PC-9 (cell line): ENCODE data around the gene KCNQ1OT1. TPM values are rescaled to one million over a fixed set of nuclear protein-coding genes. Genes with fewer than 3 reads are reported as not detected.

Experiments used
- BruUV-seq: library from RNA; stranded (reverse); fragments of 400-500 nt; replicated peaks from 2 replicates; lab custom pipeline; 2021; lab: Mats Ljungman, UMichigan
- CTCF ChIA-PET: fragments of 300-600 bp; sonication (Branson Sonifier 250); formaldehyde crosslinking; loops from one replicate; lab custom pipeline; 2022; ENCODE audit warnings: antibody characterized with exemption; lab: Charles Lee
- POLR2A ChIA-PET: fragments of 300-600 bp; sonication (Branson Sonifier 250); formaldehyde crosslinking; loops from one replicate; lab custom pipeline; 2022; ENCODE audit warnings: antibody characterized with exemption; ENCODE audit not compliant: unreplicated experiment; lab: Charles Lee
- DNase-seq, 2 experiments: peaks; one replicate each; pipeline versions ENCODE4 v3.0.0 to v3.0.0-alpha.2; 2015 to 2022; ENCODE audit warnings: mixed read lengths in 1 of 2
- H2AFZ ChIP-seq: fragments of 200-600 bp; sonication (generic); 2 replicates; pipeline ENCODE4 v1.8.1; 2017; ENCODE audit warnings: antibody characterized with exemption
- H3F3A ChIP-seq: fragments of 200-600 bp; sonication (generic); 2 replicates; pipeline ENCODE4 v1.8.1; 2017; ENCODE audit warnings: antibody characterized with exemption, mild to moderate bottlenecking, low read depth; ENCODE audit not compliant: insufficient read depth
- H3K27ac ChIP-seq: fragments of 200-600 bp; sonication (generic); 2 replicates; pipeline ENCODE4 v1.6.1; 2016; ENCODE audit warnings: mixed run types
- H3K27me3 ChIP-seq: fragments of 200-600 bp; sonication (generic); 2 replicates; pipeline ENCODE4 v1.6.1; 2016; ENCODE audit warnings: low read depth, mixed run types; ENCODE audit not compliant: insufficient read depth
- H3K36me3 ChIP-seq: fragments of 200-600 bp; sonication (generic); 2 replicates; pipeline ENCODE4 v1.6.1; 2016; ENCODE audit warnings: low read depth, mixed run types
- H3K4me1 ChIP-seq: fragments of 200-600 bp; sonication (generic); replicated peaks from 2 replicates; pipeline ENCODE4 v1.6.1; 2016; ENCODE audit warnings: mixed run types; ENCODE audit not compliant: insufficient read depth
- H3K4me2 ChIP-seq: fragments of 200-600 bp; sonication (generic); 2 replicates; pipeline ENCODE4 v1.6.1; 2017; ENCODE audit warnings: mixed run types
- H3K4me3 ChIP-seq: fragments of 200-600 bp; sonication (generic); 2 replicates; pipeline ENCODE4 v1.6.1; 2016; ENCODE audit warnings: mixed run types
- H3K79me2 ChIP-seq: fragments of 200-600 bp; sonication (generic); 2 replicates; pipeline ENCODE4 v1.6.1; 2017; ENCODE audit warnings: low read depth, mixed run types
- H3K9me2 ChIP-seq: fragments of 200-600 bp; sonication (generic); 2 replicates; pipeline ENCODE4 v1.8.1; 2017; ENCODE audit warnings: mild to moderate bottlenecking; ENCODE audit not compliant: insufficient read depth
- H3K9me3 ChIP-seq: fragments of 200-600 bp; sonication (generic); 2 replicates; pipeline ENCODE4 v1.8.1; 2016; ENCODE audit warnings: low read depth; ENCODE audit not compliant: insufficient read depth
- H4K20me1 ChIP-seq: fragments of 200-600 bp; sonication (generic); 2 replicates; pipeline ENCODE4 v1.8.1; 2017; ENCODE audit not compliant: insufficient read depth
- CTCF ChIP-seq: fragments of 200-600 bp; sonication (generic); conservative IDR thresholded peaks from 2 replicates; pipeline ENCODE4 v1.6.1; 2017; ENCODE audit warnings: mixed run types, antibody characterized with exemption, mild to moderate bottlenecking, moderate library complexity
- EZH2 ChIP-seq: fragments of 200-600 bp; sonication (generic); IDR thresholded peaks from 2 replicates; pipeline ENCODE4 v1.8.0; 2017; ENCODE audit warnings: antibody characterized with exemption, low read depth
- intact Hi-C: fragments of 100-400 bp; cut with micrococcal nuclease; formaldehyde crosslinking; loops from one replicate; pipeline ENCODE4 v1.10.0; 2022; ENCODE audit not compliant: unreplicated experiment
- total RNA-seq: library from RNA; stranded (reverse); gene quantifications from 2 replicates; pipeline ENCODE4 v1.2.3, GENCODE V29; 2021

Gene KCNQ1OT1
- total RNA-seq, 1 experiment from 2014 or later: 3.4 TPM

- CTCF ChIA-PET: no interaction called here
These were observed 25.0 kb upstream of the KCNQ1OT1 start for GRCh38 chr11:2724653-2725367.

GRCh38 chr11:2724104-2724503 lies 24.3 kb upstream of the KCNQ1OT1 start:
- TF ChIP-seq CTCF: no peak
- TF ChIP-seq EZH2: no peak

More at GRCh38 chr11:2724653-2725367, 25.0 kb upstream of the KCNQ1OT1 start:
- Histone ChIP-seq H3K4me3 (no peak overlapping the region), H3K9me3 (no peaks in the 10 kb centered on the region), H3K27ac (no peak overlapping the region), H3K27me3 (peaks cover 13% of the 10 kb centered on the region; the same call in 1 of the 2 replicates), H4K20me1 (no peaks in the 10 kb centered on the region), H2AFZ (no peak overlapping the region), H3K4me2 (no peak overlapping the region), H3K79me2 (no peaks in the 10 kb centered on the region), H3K9me2 (no peaks in the 10 kb centered on the region), H3K36me3 (no peaks in the 10 kb centered on the region), H3K4me1 (no peaks in the 10 kb centered on the region), H3F3A (no peaks in the 10 kb centered on the region)
- TF ChIP-seq CTCF: no peak
- TF ChIP-seq EZH2: no peak
- DNase-seq: no peak
- no TSS peak for BruUV-seq
- POLR2A ChIA-PET: no interaction called here
- intact Hi-C loops: no loop called here

GRCh38 chr11:2722955-2723354 lies 23.2 kb upstream of the KCNQ1OT1 start:
- CTCF ChIA-PET: no interaction called here

More at GRCh38 chr11:2724104-2724503, 24.3 kb upstream of the KCNQ1OT1 start:
- no peaks in the 10 kb centered on the region for H4K20me1 ChIP-seq
- no peaks in the 10 kb centered on the region for H3K9me2 ChIP-seq
- H3K79me2 ChIP-seq: no peaks in the 10 kb centered on the region
- H3K9me3 ChIP-seq: no peaks in the 10 kb centered on the region
- intact Hi-C loops: no loop called here
- no peak overlapping the region for H3K27ac ChIP-seq
- POLR2A ChIA-PET: no interaction called here
- no peaks in the 10 kb centered on the region for H3K4me1 ChIP-seq
- H3K4me3 ChIP-seq: no peak overlapping the region
- no peaks in the 10 kb centered on the region for H3F3A ChIP-seq
- no peak for DNase-seq
- H2AFZ ChIP-seq: no peak overlapping the region
- no peak overlapping the region for H3K4me2 ChIP-seq
- H3K36me3 ChIP-seq: no peaks in the 10 kb centered on the region
- CTCF ChIA-PET: no interaction called here
- peaks cover 13% of the 10 kb centered on the region; the same call in 1 of the 2 replicates for H3K27me3 ChIP-seq
- no TSS peak for BruUV-seq

More at GRCh38 chr11:2722955-2723354, 23.2 kb upstream of the KCNQ1OT1 start:
- BruUV-seq: no TSS peak
- Histone ChIP-seq H3K4me2 (no peak overlapping the region), H4K20me1 (no peaks in the 10 kb centered on the region), H3F3A (no peaks in the 10 kb centered on the region), H3K79me2 (no peaks in the 10 kb centered on the region), H2AFZ (no peak overlapping the region), H3K27me3 (peaks cover 13% of the 10 kb centered on the region; the same call in 1 of the 2 replicates), H3K4me1 (no peaks in the 10 kb centered on the region), H3K27ac (no peak overlapping the region), H3K9me3 (no peaks in the 10 kb centered on the region), H3K4me3 (no peak overlapping the region), H3K9me2 (no peaks in the 10 kb centered on the region), H3K36me3 (no peaks in the 10 kb centered on the region)
- intact Hi-C loops: no loop called here
- POLR2A ChIA-PET: no interaction called here
- TF ChIP-seq CTCF (no peak), EZH2 (no peak)
- no peak for DNase-seq
